GM18505 (cell line): ENCODE results near the gene PSMB7.

Experiments
- ATAC-seq: cut with Tn5 transposase; IDR thresholded peaks from one replicate; pipeline ENCODE4 v1.9.1; 2021; ENCODE audit not compliant: unreplicated experiment
- POLR2A ChIP-seq: IDR thresholded peaks from 4 replicates; pipeline ENCODE4 v1.6.1; 2011; ENCODE audit warnings: borderline replicate concordance; ENCODE audit not compliant: insufficient read depth, insufficient read length; ENCODE audit errors: extremely low read depth

PSMB7 gene

DNA sequence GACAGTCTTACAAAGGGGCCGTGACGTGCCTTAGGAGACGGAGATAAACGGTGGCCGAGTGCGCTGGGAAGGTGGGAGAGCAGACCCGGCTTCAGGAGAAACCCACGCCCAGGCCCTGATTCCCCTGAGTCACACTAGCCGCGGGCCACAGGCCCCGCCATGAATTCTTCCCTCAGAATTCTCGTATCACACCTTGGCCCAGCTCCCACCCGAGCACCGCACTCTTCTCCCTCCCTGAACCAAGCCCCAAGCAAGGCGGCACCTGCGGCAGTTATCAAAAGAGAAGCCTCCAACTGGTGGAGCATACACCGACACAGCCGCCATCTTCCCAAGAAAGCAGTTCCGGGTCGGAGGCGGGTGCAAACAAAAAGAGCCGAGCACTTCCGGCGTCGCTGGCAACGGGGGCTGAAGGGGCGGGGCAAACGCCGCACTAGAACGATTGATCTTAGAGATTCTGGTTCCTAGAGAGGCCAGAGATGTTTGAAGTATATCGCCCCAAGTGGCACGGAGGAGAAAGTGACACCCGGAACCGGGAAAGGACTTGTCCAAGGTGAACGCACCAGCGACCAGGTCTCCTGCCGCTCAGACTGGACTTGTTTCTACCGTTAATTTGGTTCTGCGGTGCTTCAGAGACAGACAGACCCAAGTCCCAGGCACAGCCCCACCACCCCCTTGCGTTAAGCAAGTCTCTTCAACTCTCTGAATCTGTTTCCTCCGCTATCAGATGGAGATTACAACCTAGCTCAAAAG, at the start of gene PSMB7:
Gene PSMB7, minus strand, starts transcription at position 341 of the 750 bp plus-strand sequence. Its CDS starts 17 bp downstream, at position 324.
- TF ChIP-seq POLR2A = peak; percentile 67
- ATAC-seq = peak; percentile 92

GRCh38 chr9:124462739-124463138, 47.5 kb upstream of the PSMB7 start:
- TF ChIP-seq POLR2A = no peak
- ATAC-seq = no peak

DNA sequence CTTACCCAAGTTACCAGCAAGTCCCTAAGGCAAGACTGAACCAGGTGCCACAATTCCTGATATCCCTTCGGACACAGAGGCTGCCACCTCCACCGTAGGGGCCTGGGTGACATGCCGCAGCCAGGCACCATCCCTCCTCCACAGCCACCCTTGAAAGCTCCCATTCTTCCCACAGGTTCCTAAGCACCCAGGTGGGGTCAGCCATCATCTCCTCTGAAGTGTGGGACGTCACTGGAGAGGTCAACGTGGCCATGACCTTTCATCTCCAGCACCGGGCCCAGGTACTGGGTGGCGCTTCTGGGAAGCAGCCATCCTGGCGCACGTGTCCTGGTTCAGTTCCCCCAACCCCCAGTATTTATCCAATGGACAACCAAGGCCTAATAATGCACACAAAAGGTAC, 43.2 kb upstream of the PSMB7 start:
- no peak for ATAC-seq
- TF ChIP-seq POLR2A = no peak

DNA sequence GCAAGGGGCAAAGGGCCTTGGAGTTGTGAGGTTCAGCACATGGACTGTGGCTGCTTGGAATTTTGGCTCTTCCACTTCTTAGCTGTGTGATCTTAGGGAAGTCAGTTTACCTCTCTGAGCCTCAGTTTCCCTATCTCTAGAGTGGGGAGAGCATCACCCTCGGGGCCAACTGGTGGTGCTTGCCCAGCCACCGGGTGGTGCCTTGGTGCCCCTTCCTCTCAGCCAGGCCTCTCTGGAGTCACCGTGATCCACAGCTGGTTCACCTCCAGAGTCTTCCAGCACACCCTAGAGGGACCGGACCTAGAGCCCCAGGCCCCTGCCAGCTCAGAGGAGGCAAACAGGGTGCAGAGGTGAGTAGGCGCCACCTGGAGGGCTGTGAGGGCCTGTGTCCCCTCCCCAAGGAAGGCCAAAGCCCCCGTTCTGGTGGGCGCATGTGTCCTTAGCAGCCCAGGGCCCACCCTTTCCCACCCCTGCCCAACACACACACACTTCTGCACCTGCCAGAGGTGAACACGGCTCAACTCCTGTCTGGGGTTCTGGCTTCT, 42.7 kb upstream of the PSMB7 start:
- no peak for TF ChIP-seq POLR2A
- no peak for ATAC-seq

DNA sequence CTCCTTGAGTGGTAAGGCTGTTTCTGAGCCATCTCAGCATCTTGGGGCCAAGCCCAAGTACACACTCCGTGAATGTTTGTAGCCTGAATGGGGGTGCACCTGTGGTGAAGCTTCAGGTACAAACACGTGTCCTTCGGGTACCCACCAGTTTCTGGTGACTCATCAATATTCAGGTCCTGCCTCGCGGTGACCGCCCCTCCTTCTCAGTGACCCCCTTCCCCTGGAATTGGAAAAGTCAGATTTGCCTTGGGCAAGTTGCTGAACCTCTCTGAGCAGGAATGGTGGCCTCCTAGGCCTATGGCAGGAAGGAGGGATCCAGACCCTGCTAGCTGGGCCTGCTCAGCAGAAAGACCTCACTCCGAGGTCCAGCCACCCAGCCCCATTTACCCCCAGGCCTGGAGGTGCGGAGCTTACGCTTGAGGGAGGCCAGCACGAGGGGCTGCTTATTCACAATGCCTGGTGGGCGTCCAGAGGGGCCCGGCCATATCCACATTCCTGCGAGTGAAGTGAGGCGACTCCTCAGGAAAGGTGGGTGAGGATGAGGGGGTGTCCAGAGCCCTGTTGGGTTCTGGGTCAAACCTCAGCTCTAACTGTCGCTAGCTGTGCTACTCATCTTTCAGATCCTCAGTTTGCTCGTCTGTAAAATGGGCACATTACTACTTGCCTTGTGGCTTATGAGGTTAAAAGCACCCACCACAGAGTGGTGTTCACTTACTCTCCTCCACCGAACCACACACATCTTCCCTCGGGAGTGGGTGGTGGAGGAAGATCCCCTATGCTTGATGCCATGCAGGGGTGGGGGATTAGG, 42.0 kb upstream of the PSMB7 start:
- no peak for ATAC-seq
- TF ChIP-seq POLR2A = no peak

DNA sequence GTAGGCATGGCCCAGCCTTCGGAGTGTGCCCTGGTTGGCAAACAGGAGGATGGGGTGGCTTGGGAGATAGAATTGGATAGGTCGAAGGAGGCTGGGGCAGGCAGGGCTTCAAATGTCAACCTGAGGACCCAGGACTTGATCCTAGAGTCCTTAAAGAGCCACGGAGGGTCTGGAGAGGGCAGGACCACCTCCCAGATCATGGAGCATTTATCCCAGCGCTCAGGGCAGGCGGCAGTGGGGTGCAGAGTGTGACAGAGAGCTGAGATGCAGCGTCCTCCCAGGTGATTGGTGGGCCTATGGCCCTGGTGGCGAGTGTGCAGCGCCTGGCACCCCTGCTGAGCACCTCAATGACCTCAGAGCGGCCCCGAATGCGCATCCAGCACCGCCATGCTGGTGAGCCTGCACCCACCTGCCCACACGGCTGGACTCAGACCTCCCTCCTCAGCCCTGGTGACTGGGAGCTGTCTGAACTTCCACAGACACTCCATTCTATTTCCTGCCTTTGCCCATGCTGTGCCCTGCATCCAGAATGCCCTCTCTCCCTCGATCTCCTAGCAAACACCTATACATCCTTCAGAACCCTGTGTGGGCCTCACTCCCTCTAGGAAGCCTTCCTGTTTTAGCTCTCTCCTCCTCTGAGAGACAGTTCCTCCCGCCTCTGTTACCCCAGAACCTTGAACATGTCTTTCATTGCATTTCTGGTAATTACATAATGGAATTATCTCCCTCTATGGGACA, 41.3 kb upstream of the PSMB7 start:
- no peak for ATAC-seq

GRCh38 chr9:124455820-124456219, 40.6 kb upstream of the PSMB7 start:
- TF ChIP-seq POLR2A = no peak
- no peak for ATAC-seq

More for the DNA sequence above, 41.3 kb upstream of the PSMB7 start:
- no peak for TF ChIP-seq POLR2A

DNA sequence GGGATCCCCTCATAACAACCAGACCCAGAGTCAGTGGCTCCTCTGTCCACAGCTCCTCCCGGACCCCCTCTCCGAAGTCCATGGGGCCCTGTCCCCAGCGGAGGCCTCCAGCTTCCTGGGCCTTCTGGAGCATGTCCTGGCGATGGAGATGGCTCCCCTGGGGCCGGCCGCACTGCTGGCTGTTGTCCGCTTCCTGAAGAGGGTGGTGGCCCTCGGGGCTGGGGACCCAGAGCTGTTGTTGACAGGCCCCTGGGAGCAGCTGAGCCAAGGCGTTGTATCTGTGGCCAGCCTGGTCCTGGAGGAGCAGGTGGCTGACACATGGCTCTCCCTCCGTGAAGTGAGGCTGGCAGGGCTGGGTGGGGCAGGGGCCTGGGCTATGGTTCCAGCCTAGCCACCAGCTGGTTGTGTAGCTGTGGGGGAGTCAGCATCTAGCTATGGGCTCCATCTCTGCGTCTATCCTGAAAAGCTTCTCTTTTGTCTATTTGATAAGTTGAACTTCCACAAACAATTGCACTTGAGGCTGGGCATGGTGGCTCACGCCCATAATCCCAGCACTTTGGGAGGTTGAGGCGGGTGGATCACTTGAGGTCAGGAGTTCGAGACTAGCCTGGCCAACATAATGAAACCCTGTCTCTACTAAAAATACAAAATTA, 39.7 kb upstream of the PSMB7 start:
- TF ChIP-seq POLR2A = no peak
- ATAC-seq = no peak

DNA sequence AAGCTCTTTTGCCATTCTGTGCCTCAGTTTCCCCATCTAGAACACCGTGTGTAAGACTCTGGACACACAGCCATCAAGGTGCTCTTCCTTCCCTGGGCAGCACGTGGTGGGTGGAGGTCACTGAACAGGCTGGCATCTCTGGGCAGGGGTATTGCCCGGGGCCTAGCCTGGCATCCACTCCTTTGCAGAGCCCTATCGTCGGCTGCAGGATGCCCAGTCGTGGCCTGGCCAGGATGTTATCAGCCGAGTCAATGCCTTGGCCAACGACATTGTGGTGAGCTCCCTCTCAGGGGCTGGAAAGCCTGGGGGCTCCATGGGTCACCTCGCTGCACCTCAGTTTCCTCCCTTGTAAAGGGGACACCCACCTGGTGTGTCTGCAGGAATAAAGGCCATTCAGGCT, 39.1 kb upstream of the PSMB7 start:
- no peak for ATAC-seq
- TF ChIP-seq POLR2A = no peak

DNA sequence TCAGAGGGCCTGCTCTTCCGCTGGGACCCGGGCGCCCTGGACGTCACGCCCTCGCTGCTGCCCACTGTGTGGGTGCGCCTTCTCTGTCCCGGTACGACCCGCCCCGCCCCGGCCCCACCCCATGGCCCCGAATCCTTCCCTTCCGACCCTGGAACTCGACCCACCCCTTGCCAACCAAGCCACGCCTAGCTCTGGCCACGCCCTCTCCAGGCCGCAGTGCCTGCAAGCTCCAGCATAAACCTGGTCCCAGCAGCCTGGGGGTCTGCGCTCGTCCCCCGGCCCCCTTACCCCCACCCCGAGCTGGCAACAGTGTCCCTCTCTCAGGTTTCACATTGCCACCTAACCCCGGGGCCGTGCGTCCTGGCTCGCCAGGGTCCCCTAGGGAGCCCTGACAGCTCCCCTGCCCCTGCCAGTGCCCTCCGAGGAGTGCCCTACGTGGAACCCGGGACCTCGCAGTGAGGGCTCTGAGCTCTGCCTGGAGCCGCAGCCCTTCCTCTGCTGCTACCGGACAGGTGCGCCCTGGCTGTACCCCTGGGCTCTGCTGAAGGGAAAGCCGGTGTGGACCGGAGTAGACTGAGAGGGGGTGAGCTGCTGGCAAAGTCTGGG, 38.4 kb upstream of the PSMB7 start:
- no peak for TF ChIP-seq POLR2A
- no peak for ATAC-seq

GRCh38 chr9:124452841-124453585, 37.8 kb upstream of the PSMB7 start:
- no peak for TF ChIP-seq POLR2A
- ATAC-seq = no peak

DNA sequence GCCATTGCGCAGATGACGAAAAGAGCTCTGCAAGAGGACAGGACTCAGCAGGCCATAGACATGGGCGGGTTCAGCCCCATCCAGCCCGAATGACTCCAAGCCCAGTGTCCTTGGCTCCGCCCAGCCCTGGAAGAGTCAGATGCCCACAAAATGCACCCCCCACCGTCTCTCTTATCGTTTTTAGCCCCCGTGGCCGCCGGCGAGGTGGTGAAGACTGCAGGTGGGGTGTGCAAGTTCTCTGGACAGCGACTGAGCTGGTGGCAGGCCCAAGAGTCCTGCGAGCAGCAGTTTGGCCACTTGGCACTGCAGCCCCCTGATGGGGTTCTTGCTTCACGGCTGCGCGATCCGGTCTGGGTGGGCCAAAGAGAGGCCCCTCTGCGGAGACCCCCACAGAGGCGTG, 37.1 kb upstream of the PSMB7 start:
- no peak for ATAC-seq
- TF ChIP-seq POLR2A = no peak
